AG09319 (cell line): ENCODE measurements around the gene MDM4.
"Not testable (repeated sequence)": the region's sequence is repeated elsewhere in the genome, so short reads cannot be mapped to it uniquely, and the experiment has no call there.

Experiments used
- DNase-seq: peaks from one replicate; pipeline ENCODE4 v3.0.0-alpha.2; 2010; ENCODE audit warnings: low read depth; ENCODE audit errors: extremely low read depth
- CTCF ChIP-seq: IDR thresholded peaks from 2 replicates; pipeline ENCODE4 v1.5.1; 2011; ENCODE audit warnings: low read depth, mild to moderate bottlenecking, inconsistent platforms, low read length, moderate library complexity

MDM4 gene

GRCh38 chr1:204520834-204521709 lies 4.9 kb downstream of the MDM4 start:
- no peak for DNase-seq
- TF ChIP-seq CTCF = no peak

GRCh38 chr1:204521941-204522521 lies 5.8 kb downstream of the MDM4 start:
- DNase-seq = not testable (repeated sequence)

GRCh38 chr1:204523605-204524215 lies 7.5 kb downstream of the MDM4 start:
- no peak for DNase-seq
- no peak for TF ChIP-seq CTCF

GRCh38 chr1:204524986-204525385 lies 8.8 kb downstream of the MDM4 start:
- no peak for TF ChIP-seq CTCF
- DNase-seq = no peak

GRCh38 chr1:204528241-204528640 lies 12.0 kb downstream of the MDM4 start:
- no peak for TF ChIP-seq CTCF
- no peak for DNase-seq

GRCh38 chr1:204528677-204529076 lies 12.5 kb downstream of the MDM4 start:
- DNase-seq = no peak
- TF ChIP-seq CTCF = no peak

GRCh38 chr1:204529371-204529895 lies 13.2 kb downstream of the MDM4 start:
- DNase-seq = no peak
- no peak for TF ChIP-seq CTCF
